NCI-H510A (cell line): ENCODE measurements around the gene PARP8.

Experiments
- DNase-seq: peaks from one replicate; lab custom pipeline; 2025; lab: John Stamatoyannopoulos, UW

PARP8 gene

GRCh38 chr5:50853151-50853550 is 186.7 kb downstream of the PARP8 start:
- no peak for DNase-seq

GRCh38 chr5:50854082-50854481 is 187.6 kb downstream of the PARP8 start:
- DNase-seq: no peak

GRCh38 chr5:50855001-50855400 is 188.6 kb downstream of the PARP8 start:
- DNase-seq: no peak

GRCh38 chr5:50856401-50857119 is 190.1 kb downstream of the PARP8 start:
- no peak for DNase-seq

- no peak for DNase-seq
Observed at GRCh38 chr5:50863534-50864170, 197.2 kb downstream of the PARP8 start.

- no peak for DNase-seq
Observed at GRCh38 chr5:50864466-50864865, 198.0 kb downstream of the PARP8 start.

GRCh38 chr5:50866415-50866814 is 200.0 kb downstream of the PARP8 start:
- DNase-seq: no peak

GRCh38 chr5:50867140-50867539 is 200.7 kb downstream of the PARP8 start:
- no peak for DNase-seq

GRCh38 chr5:50873595-50874277 is 207.3 kb downstream of the PARP8 start:
- DNase-seq: no peak

- DNase-seq: no peak
Observed at GRCh38 chr5:50874306-50875001, 208.0 kb downstream of the PARP8 start.

GRCh38 chr5:50875002-50875344 is 208.5 kb downstream of the PARP8 start:
- DNase-seq: no peak

- no peak for DNase-seq
Observed at GRCh38 chr5:50878470-50878869, 212.0 kb downstream of the PARP8 start.

GRCh38 chr5:50881407-50881806 is 215.0 kb downstream of the PARP8 start:
- DNase-seq: no peak

- no peak for DNase-seq
Observed at GRCh38 chr5:50886657-50887345, 220.4 kb downstream of the PARP8 start.

- no peak for DNase-seq
Observed at GRCh38 chr5:50887889-50888633, 221.6 kb downstream of the PARP8 start.

- DNase-seq: no peak
Observed at GRCh38 chr5:50888751-50889150, 222.3 kb downstream of the PARP8 start.

- no peak for DNase-seq
Observed at GRCh38 chr5:50889790-50890189, 223.4 kb downstream of the PARP8 start.
